Hippocampal formation (tissue), 2 donors: Measurements from ENCODE around the gene KIF23.

Source experiments
- DNase-seq, 2 donors: peaks; one replicate each; lab custom pipeline; 2025; lab: John Stamatoyannopoulos, UW

Gene KIF23

DNA sequence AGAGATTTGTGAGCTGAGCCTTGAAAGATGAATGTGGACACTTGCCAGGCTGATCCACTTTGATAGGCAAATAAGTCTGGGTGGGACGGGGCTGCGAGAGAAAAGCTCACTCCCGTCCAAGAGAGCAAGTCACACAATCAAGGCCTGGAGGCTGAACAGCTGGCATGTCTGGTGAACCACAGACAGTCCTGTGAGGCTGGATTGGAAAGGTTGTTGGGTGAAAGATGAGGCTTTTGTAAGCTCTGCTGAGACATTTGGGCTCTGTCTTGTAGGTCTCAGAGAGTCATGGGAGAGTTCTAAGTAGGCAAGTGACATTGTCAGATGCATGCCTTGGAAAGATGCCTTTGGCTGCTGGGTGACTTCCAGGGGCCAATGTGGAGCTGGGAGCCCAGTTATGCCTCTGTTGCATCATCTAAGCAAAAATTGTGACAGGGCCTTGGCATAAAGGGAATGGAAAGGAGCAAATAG lies 76.9 kb downstream of the KIF23 start:
- no peak for DNase-seq

DNA sequence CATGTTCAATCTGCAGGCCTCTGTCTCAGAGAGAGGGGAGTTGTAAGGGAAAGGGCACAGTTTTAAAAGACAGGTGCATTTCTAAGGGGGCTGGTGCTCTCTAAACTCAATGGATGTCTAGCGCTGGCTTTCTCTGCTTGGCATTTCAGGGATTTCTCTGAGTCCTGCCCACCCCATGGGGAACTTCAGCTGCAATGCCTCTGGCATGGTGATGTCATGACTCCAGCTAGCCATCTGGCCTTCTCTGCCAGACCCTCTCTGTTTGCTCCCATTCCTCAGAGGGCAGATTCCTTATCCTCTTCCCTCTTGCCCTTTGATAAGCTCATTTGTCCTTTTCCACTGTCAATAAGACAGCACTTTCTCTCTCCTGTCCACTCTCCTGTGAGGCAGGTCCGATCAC lies 79.3 kb downstream of the KIF23 start:
- DNase-seq, result no peak

DNA sequence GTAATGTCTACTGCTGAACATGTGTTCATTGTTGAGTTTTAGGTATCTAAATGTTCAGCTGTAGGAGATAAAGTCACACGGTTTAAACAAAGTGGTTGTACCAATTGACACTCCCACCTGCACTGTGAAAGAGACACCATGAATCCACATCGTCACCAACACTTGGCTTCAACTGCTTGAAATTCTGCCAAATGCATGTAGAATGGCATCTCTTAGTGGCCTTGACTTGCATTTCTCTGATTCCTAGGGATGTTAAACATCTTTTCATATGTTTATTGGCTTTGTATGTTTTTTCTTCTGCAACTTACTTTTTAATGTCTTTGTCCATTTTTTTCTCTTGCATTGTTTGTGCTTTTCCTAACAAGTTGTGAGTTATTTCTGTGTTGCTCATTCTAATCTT lies 81.9 kb downstream of the KIF23 start:
- DNase-seq, result no peak

DNA sequence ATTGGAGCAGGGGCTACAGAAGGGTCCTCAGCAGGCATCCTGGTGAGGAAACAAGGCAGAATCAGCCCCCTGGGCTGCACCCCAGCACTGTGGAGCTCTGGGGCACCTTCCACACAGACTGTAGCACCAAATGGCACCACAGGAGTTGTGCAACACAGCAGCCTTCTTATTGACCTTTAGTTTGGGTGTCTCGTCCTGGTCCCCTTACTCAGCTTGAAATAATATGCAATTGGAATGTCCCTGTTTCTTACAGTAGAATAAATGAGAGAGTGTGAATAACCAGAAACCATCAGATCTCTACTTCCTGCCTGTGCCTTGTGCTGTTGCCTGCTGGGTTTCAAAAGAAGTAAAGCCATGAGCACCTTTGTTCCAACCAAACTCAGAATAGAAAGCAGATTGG lies 82.9 kb downstream of the KIF23 start:
- DNase-seq, result no peak

DNA sequence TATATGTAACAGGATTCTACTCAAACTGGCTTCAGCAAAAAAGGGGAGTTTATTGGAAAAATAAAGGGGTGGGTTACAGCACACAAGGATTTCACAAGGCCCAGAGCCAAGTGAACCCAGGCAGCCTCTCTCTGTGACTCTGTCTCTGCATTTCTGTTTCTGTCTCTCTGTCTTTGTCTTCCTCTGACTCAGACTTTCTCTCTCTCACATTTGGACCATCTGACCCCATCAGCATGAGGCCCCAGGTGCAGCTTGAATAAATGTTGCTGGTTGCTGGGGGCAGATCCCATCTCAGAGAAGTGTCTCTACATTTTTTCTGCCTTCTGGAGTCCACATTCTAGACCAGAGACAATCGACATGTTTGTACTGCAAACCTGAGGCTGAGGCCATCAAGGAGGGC lies 83.5 kb downstream of the KIF23 start:
- DNase-seq, result no peak
